Neural cell (in vitro differentiated cells): ENCODE results near the gene GFER. TPM values are rescaled to one million over a fixed set of nuclear protein-coding genes. Genes with fewer than 3 reads are reported as not detected.

Experiments
- H2AFZ ChIP-seq: fragments of 200-600, 300-800 bp; sonication (generic), shearing (Covaris generic); 2 replicates; pipeline ENCODE4 v1.6.0; 2014; ENCODE audit warnings: low read depth, mild to moderate bottlenecking, antibody characterized with exemption, low read length, moderate library complexity
- H3F3A ChIP-seq: fragments of 200-600 bp; shearing (Covaris generic); 2 replicates; pipeline ENCODE4 v1.6.1; 2016; ENCODE audit warnings: mild to moderate bottlenecking, moderate library complexity, mixed read lengths, antibody characterized with exemption, low read length; ENCODE audit not compliant: insufficient read depth, poor library complexity, severe bottlenecking
- H3K27ac ChIP-seq: fragments of 200-600, 300-800 bp; sonication (generic), shearing (Covaris generic); 2 replicates; pipeline ENCODE4 v1.5.1; 2014; ENCODE audit warnings: mild to moderate bottlenecking, low read length, moderate library complexity
- H3K27me3 ChIP-seq: fragments of 300-800, 200-600 bp; sonication (generic), shearing (Covaris generic); 2 replicates; pipeline ENCODE4 v1.6.0; 2014; ENCODE audit warnings: mild to moderate bottlenecking, low read depth, low read length, moderate library complexity; ENCODE audit not compliant: insufficient read depth
- H3K36me3 ChIP-seq: fragments of 300-800, 200-600 bp; sonication (generic), shearing (Covaris generic); 2 replicates; pipeline ENCODE4 v1.5.1; 2014; ENCODE audit warnings: mild to moderate bottlenecking, antibody characterized with exemption, low read length, moderate library complexity; ENCODE audit not compliant: insufficient read depth
- H3K4me2 ChIP-seq: fragments of 300-800, 200-600 bp; sonication (generic), shearing (Covaris generic); 2 replicates; pipeline ENCODE4 v1.6.0; 2014; ENCODE audit warnings: mild to moderate bottlenecking, low read length
- H3K4me3 ChIP-seq: fragments of 300-800, 200-600 bp; sonication (generic), shearing (Covaris generic); 2 replicates; pipeline ENCODE4 v1.5.1; 2014; ENCODE audit warnings: mild to moderate bottlenecking, low read length, moderate library complexity
- H3K79me2 ChIP-seq: fragments of 200-600 bp; shearing (Covaris generic); replicated peaks from 2 replicates; pipeline ENCODE4 v1.6.0; 2014; ENCODE audit warnings: mild to moderate bottlenecking, low read length, moderate library complexity; ENCODE audit not compliant: insufficient read depth
- H3K9ac ChIP-seq: fragments of 300-800, 200-600 bp; sonication (generic), shearing (Covaris generic); 2 replicates; pipeline ENCODE4 v1.6.1; 2016; ENCODE audit warnings: mild to moderate bottlenecking, low read length, mixed read lengths
- H3K9me2 ChIP-seq: fragments of 200-600 bp; shearing (Covaris generic); 2 replicates; pipeline ENCODE4 v1.6.1; 2016; ENCODE audit warnings: mild to moderate bottlenecking, low read length, mixed read lengths; ENCODE audit not compliant: insufficient read depth
- H3K9me3 ChIP-seq: fragments of 200-600, 300-800 bp; sonication (generic), shearing (Covaris generic); 2 replicates; pipeline ENCODE4 v1.6.1; 2016; ENCODE audit warnings: mild to moderate bottlenecking, mixed run types, low read length, moderate library complexity, mixed read lengths
- H4K20me1 ChIP-seq: fragments of 200-600 bp; shearing (Covaris generic); 2 replicates; pipeline ENCODE4 v1.6.1; 2016; ENCODE audit warnings: mild to moderate bottlenecking, mixed run types; ENCODE audit not compliant: insufficient read depth
- EP300 ChIP-seq: fragments of 450-650 bp; conservative IDR thresholded peaks from 2 replicates; pipeline ENCODE4 v1.6.1; 2014; ENCODE audit warnings: antibody characterized with exemption, mild to moderate bottlenecking, moderate library complexity; ENCODE audit not compliant: poor library complexity, severe bottlenecking
- EZH2 ChIP-seq: fragments of 200-600, 300-800 bp; shearing (Covaris generic), sonication (generic); IDR thresholded peaks from 2 replicates; pipeline ENCODE4 v1.6.1; 2014; ENCODE audit warnings: antibody characterized with exemption, low read length, borderline replicate concordance, mild to moderate bottlenecking; ENCODE audit not compliant: insufficient read depth, poor library complexity, severe bottlenecking
- MXI1 ChIP-seq: fragments of 450-650 bp; conservative IDR thresholded peaks from 2 replicates; pipeline ENCODE4 v1.6.1; 2014; ENCODE audit warnings: antibody characterized with exemption, mild to moderate bottlenecking; ENCODE audit not compliant: poor library complexity, severe bottlenecking
- POLR2AphosphoS5 ChIP-seq: IDR thresholded peaks from 2 replicates; pipeline ENCODE4 v1.6.1; 2012
- RAD21 ChIP-seq: fragments of 450-650 bp; conservative IDR thresholded peaks from 2 replicates; pipeline ENCODE4 v1.6.1; 2014; ENCODE audit warnings: antibody characterized with exemption, mild to moderate bottlenecking, moderate library complexity
- SMC3 ChIP-seq: fragments of 450-650 bp; conservative IDR thresholded peaks from 2 replicates; pipeline ENCODE4 v1.6.1; 2014; ENCODE audit warnings: antibody characterized with exemption, mild to moderate bottlenecking, moderate library complexity; ENCODE audit not compliant: poor library complexity
- TAF1 ChIP-seq: IDR thresholded peaks from 2 replicates; pipeline ENCODE4 v1.6.1; 2012; ENCODE audit warnings: low read depth
- polyA plus RNA-seq: library from polyadenylated mRNA; depleted of rRNA; stranded (reverse); fragments of >200 nt; gene quantifications from 2 replicates; pipeline ENCODE4 v1.2.3, GENCODE V29; 2014
- TF ChIP-seq, protein P1 (sequence below): fragments of 450-650 bp; IDR thresholded peaks from 2 replicates; pipeline ENCODE4 v1.5.1; 2014; ENCODE audit warnings: antibody characterized with exemption, mild to moderate bottlenecking, moderate library complexity; ENCODE audit not compliant: poor library complexity, severe bottlenecking
- TF ChIP-seq, protein P2 (sequence below): IDR thresholded peaks from 2 replicates; pipeline ENCODE4 v1.6.1; 2012; ENCODE audit warnings: borderline replicate concordance

GFER gene
- polyA plus RNA-seq, 1 donor from 2014 or later: 37.8 TPM

DNA sequence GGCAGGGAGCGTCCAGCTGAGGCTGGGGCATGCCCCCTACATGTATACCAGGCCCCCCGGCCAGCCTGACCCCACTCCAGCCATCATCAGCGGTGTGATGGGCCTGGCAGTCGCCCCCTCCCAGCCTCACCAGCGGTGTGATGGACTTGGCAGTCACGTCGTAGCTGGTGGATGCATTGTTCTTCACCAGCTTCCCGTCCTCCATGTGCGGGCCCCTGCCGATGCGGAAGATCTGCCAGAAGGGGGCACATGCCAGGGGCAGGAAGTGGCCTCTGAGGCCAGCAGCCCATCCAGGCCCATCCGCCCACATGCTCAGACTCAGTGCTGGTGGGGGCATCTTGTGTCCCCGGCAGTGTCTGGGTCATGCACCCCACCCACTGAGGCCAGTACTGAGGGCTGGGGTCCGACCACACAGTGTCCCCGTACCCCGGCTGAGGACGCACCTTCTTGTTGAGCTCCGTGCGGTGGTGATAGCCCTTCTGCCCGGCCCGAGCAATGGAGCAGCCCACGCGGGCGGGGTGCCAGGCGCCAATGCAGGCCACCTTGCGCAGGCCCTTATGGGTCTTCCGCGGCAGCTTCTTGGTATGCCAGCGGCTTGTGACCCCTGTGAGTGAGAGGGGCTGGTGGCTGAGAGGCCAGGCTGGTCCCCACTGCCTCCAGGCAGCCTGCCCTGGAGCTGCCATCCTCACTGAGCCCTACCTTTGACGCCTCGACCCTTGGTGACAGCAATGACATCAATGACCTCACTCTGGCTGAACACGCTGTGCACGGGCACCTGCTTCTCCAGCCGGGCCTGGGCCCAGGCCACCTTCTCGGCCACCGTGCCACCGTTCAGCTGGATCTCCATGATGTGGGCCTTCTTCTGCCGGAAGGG, 37.3 kb upstream of the GFER start:
- Histone ChIP-seq H3K79me2 (no peaks in the 10 kb centered on the region), H4K20me1 (no peaks in the 10 kb centered on the region), H3K9me3 (no peaks in the 10 kb centered on the region), H2AFZ (no peak overlapping the region), H3K27ac (no peak overlapping the region), H3F3A (no peaks in the 10 kb centered on the region), H3K9ac (no peak overlapping the region), H3K4me3 (no peak overlapping the region), H3K4me2 (no peak overlapping the region), H3K36me3 (no peaks in the 10 kb centered on the region), H3K9me2 (no peaks in the 10 kb centered on the region), H3K27me3 (no peaks in the 10 kb centered on the region)
- TF ChIP-seq EZH2 (no peak), POLR2AphosphoS5 (no peak), TAF1 (no peak), SMC3 (no peak), RAD21 (no peak), MXI1 (no peak), EP300 (no peak)
- TF ChIP-seq, protein P1, sequence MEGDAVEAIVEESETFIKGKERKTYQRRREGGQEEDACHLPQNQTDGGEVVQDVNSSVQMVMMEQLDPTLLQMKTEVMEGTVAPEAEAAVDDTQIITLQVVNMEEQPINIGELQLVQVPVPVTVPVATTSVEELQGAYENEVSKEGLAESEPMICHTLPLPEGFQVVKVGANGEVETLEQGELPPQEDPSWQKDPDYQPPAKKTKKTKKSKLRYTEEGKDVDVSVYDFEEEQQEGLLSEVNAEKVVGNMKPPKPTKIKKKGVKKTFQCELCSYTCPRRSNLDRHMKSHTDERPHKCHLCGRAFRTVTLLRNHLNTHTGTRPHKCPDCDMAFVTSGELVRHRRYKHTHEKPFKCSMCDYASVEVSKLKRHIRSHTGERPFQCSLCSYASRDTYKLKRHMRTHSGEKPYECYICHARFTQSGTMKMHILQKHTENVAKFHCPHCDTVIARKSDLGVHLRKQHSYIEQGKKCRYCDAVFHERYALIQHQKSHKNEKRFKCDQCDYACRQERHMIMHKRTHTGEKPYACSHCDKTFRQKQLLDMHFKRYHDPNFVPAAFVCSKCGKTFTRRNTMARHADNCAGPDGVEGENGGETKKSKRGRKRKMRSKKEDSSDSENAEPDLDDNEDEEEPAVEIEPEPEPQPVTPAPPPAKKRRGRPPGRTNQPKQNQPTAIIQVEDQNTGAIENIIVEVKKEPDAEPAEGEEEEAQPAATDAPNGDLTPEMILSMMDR: no peak
- TF ChIP-seq, protein P2, sequence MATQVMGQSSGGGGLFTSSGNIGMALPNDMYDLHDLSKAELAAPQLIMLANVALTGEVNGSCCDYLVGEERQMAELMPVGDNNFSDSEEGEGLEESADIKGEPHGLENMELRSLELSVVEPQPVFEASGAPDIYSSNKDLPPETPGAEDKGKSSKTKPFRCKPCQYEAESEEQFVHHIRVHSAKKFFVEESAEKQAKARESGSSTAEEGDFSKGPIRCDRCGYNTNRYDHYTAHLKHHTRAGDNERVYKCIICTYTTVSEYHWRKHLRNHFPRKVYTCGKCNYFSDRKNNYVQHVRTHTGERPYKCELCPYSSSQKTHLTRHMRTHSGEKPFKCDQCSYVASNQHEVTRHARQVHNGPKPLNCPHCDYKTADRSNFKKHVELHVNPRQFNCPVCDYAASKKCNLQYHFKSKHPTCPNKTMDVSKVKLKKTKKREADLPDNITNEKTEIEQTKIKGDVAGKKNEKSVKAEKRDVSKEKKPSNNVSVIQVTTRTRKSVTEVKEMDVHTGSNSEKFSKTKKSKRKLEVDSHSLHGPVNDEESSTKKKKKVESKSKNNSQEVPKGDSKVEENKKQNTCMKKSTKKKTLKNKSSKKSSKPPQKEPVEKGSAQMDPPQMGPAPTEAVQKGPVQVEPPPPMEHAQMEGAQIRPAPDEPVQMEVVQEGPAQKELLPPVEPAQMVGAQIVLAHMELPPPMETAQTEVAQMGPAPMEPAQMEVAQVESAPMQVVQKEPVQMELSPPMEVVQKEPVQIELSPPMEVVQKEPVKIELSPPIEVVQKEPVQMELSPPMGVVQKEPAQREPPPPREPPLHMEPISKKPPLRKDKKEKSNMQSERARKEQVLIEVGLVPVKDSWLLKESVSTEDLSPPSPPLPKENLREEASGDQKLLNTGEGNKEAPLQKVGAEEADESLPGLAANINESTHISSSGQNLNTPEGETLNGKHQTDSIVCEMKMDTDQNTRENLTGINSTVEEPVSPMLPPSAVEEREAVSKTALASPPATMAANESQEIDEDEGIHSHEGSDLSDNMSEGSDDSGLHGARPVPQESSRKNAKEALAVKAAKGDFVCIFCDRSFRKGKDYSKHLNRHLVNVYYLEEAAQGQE: no peak

- TF ChIP-seq POLR2AphosphoS5 (no peak), EZH2 (no peak), MXI1 (no peak), TAF1 (no peak), SMC3 (no peak), EP300 (no peak), RAD21 (no peak)
- TF ChIP-seq, protein P1: no peak
- TF ChIP-seq, protein P2: no peak
- H3K4me2 ChIP-seq: no peak overlapping the region
- H3K4me3 ChIP-seq: no peak overlapping the region
- no peak overlapping the region for H2AFZ ChIP-seq
- no peaks in the 10 kb centered on the region for H3K9me3 ChIP-seq
- no peak overlapping the region for H3K27ac ChIP-seq
- H3K27me3 ChIP-seq: no peaks in the 10 kb centered on the region
- no peaks in the 10 kb centered on the region for H3K9me2 ChIP-seq
- no peaks in the 10 kb centered on the region for H3K36me3 ChIP-seq
- no peaks in the 10 kb centered on the region for H4K20me1 ChIP-seq
- no peaks in the 10 kb centered on the region for H3K79me2 ChIP-seq
- no peaks in the 10 kb centered on the region for H3F3A ChIP-seq
- H3K9ac ChIP-seq: no peak overlapping the region
Observed at GRCh38 chr16:1947369-1947670, 36.7 kb upstream of the GFER start.
